HL-60 (cell line): ENCODE results near the gene GOLM1.
A peak's percentile ranks its signal among the peaks of the same experiment; 100 is the strongest.

ENCODE experiments used
- DNase-seq, 2 experiments: peaks; one replicate each; pipeline ENCODE4 v3.0.0-alpha.2; 2010 to 2020; ENCODE audit warnings: low read depth in 1 of 2, low spot score in 1 of 2
- H3K27ac ChIP-seq: fragments of 250-450 bp; sonication (Bioruptor Pico); replicated peaks from 2 replicates; pipeline ENCODE4 v1.5.1; 2020; ENCODE audit warnings: mild to moderate bottlenecking, moderate library complexity
- H3K27me3 ChIP-seq: fragments of 250-450 bp; sonication (Bioruptor Pico); 2 replicates; pipeline ENCODE4 v1.5.1; 2021; ENCODE audit warnings: mild to moderate bottlenecking, moderate library complexity; ENCODE audit not compliant: insufficient read depth, poor library complexity, severe bottlenecking
- H3K4me3 ChIP-seq: replicated peaks from 2 replicates; pipeline ENCODE4 v1.5.1; 2011; ENCODE audit warnings: mild to moderate bottlenecking, control low read depth, low read length; ENCODE audit not compliant: insufficient read depth
- GABPA ChIP-seq: IDR thresholded peaks from 2 replicates; pipeline ENCODE4 v1.6.1; 2012; ENCODE audit warnings: low read depth
- POLR2AphosphoS5 ChIP-seq: IDR thresholded peaks from 2 replicates; pipeline ENCODE4 v1.6.1; 2012; ENCODE audit warnings: low read depth
- SPI1 ChIP-seq: IDR thresholded peaks from 2 replicates; pipeline ENCODE4 v1.6.1; 2012; ENCODE audit warnings: low read depth, mild to moderate bottlenecking, borderline replicate concordance
- TF ChIP-seq, protein P1 (sequence below): IDR thresholded peaks from 2 replicates; pipeline ENCODE4 v1.6.1; 2012; ENCODE audit warnings: low read depth; ENCODE audit not compliant: insufficient replicate concordance
- TF ChIP-seq, protein P2 (sequence below): IDR thresholded peaks from one replicate; pipeline ENCODE4 v1.5.1; 2011; ENCODE audit warnings: low read length, control low read depth, inconsistent platforms; ENCODE audit not compliant: insufficient read depth

The GOLM1 gene

DNA sequence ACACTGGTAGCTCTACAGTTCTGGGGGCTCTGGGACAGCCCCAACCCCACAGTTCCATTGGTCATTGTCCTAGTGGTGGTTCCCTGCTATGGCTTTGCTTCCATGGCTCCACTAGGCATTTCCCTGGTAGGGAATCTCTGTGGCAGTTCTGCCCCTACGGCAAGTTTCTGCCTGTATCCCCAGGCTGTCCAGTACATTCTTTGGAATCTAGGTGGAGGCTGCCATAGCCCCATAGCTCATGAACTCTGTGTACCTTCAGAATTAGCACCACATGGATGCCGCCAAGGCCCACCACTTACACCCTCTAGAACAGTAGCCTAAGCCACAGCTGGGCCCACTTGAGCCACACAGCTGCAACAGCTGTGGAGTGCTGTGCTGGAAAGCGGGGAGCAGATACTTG is 3.3 kb upstream of the GOLM1 start:
- TF ChIP-seq, protein P1, sequence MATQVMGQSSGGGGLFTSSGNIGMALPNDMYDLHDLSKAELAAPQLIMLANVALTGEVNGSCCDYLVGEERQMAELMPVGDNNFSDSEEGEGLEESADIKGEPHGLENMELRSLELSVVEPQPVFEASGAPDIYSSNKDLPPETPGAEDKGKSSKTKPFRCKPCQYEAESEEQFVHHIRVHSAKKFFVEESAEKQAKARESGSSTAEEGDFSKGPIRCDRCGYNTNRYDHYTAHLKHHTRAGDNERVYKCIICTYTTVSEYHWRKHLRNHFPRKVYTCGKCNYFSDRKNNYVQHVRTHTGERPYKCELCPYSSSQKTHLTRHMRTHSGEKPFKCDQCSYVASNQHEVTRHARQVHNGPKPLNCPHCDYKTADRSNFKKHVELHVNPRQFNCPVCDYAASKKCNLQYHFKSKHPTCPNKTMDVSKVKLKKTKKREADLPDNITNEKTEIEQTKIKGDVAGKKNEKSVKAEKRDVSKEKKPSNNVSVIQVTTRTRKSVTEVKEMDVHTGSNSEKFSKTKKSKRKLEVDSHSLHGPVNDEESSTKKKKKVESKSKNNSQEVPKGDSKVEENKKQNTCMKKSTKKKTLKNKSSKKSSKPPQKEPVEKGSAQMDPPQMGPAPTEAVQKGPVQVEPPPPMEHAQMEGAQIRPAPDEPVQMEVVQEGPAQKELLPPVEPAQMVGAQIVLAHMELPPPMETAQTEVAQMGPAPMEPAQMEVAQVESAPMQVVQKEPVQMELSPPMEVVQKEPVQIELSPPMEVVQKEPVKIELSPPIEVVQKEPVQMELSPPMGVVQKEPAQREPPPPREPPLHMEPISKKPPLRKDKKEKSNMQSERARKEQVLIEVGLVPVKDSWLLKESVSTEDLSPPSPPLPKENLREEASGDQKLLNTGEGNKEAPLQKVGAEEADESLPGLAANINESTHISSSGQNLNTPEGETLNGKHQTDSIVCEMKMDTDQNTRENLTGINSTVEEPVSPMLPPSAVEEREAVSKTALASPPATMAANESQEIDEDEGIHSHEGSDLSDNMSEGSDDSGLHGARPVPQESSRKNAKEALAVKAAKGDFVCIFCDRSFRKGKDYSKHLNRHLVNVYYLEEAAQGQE, result no peak
- TF ChIP-seq SPI1, result no peak
- TF ChIP-seq, protein P2, sequence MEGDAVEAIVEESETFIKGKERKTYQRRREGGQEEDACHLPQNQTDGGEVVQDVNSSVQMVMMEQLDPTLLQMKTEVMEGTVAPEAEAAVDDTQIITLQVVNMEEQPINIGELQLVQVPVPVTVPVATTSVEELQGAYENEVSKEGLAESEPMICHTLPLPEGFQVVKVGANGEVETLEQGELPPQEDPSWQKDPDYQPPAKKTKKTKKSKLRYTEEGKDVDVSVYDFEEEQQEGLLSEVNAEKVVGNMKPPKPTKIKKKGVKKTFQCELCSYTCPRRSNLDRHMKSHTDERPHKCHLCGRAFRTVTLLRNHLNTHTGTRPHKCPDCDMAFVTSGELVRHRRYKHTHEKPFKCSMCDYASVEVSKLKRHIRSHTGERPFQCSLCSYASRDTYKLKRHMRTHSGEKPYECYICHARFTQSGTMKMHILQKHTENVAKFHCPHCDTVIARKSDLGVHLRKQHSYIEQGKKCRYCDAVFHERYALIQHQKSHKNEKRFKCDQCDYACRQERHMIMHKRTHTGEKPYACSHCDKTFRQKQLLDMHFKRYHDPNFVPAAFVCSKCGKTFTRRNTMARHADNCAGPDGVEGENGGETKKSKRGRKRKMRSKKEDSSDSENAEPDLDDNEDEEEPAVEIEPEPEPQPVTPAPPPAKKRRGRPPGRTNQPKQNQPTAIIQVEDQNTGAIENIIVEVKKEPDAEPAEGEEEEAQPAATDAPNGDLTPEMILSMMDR, result no peak
- DNase-seq, result no peak

DNA sequence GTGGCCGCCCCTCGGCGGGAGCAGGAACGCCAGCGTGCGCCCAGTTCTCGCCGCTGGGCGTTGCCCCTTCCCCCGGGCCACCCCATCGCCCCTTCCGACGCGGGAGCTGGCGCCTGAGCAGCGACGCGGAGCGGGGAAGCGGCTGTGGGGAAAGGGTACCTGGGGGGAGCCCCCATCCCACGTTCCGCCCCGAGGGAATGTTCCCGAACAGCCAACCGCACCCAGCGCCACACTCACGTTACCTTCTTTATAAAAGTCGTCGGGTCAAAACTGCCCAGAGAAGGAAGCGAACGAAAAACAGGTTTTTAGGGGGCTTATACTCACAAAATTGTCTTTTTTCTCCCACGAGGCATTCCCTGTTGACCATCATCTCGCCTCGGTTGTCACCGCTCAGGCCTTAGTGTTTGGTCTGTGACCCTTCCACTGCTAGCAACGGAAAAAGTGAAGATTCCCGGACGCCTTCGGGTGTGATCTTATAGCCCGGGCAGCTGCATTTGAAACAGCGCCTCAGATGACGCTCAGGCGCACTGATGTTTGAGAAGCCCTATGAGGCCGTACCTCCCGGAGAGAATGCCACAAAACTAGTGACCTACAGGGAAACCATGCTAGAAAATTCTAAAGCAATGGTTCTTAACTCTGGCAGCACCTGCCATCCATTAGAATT is 475 bp upstream of the GOLM1 start:
- TF ChIP-seq, protein P2, result no peak
- TF ChIP-seq SPI1 (no peak), POLR2AphosphoS5 (no peak), GABPA (no peak)
- TF ChIP-seq, protein P1, result no peak
- Histone ChIP-seq H3K27me3 (peaks cover 27% of the 10 kb centered on the region), H3K4me3 (peak overlapping the region; percentile 53), H3K27ac (no peak overlapping the region)
- DNase-seq, result peak; percentile 41 to 47

More for the DNA sequence above, 3.3 kb upstream of the GOLM1 start:
- peaks cover 25% of the 10 kb centered on the region for H3K27me3 ChIP-seq
- H3K4me3 ChIP-seq, result no peak overlapping the region
- no peak overlapping the region for H3K27ac ChIP-seq

DNA sequence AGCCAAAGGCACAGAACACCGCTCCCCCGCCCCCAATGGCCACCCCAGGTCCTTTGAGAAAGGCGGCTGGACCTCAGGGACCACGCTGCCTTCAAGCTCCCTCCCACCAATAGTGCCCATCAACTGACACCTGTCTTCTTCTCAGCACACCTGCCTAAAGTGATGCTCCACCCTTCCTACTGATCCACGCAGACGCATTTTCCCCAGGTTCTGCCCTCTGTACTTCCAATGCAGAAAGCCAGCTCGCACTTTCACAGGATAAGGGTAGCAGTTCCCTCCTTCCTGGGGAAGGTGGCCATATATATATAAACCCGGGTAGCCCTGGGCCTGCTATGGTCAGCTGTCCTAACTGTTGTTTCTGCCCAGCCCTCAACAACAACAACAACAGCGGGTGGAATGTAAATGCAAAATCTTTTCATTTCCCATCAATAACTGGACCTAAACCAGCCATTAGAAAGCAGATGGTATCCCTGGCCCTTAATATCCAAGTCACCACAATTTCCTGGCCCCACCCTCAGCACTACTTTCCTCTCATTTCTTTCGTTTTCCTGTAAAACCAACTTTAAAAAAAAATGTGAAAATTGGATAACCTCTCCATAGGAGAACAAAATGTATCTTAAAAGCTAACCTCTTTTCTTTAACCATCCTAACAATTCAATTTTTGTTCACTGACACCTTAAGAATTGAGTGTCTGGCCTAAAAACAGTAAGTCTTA is 1.7 kb downstream of the GOLM1 start:
- no peak overlapping the region for H3K27ac ChIP-seq
- TF ChIP-seq SPI1, result no peak
- TF ChIP-seq POLR2AphosphoS5, result no peak
- TF ChIP-seq, protein P2, result no peak
- TF ChIP-seq GABPA, result no peak
- TF ChIP-seq, protein P1, result no peak
- H3K4me3 ChIP-seq, result no peak overlapping the region
- peaks cover 25% of the 10 kb centered on the region for H3K27me3 ChIP-seq
- no peak for DNase-seq
